GM10847 (cell line): Measurements from ENCODE around the gene PGLYRP1.

Experiments
- POLR2A ChIP-seq: IDR thresholded peaks from 2 replicates; pipeline ENCODE4 v1.6.1; 2011; ENCODE audit not compliant: insufficient read length; ENCODE audit errors: extremely low read depth

The PGLYRP1 gene

DNA sequence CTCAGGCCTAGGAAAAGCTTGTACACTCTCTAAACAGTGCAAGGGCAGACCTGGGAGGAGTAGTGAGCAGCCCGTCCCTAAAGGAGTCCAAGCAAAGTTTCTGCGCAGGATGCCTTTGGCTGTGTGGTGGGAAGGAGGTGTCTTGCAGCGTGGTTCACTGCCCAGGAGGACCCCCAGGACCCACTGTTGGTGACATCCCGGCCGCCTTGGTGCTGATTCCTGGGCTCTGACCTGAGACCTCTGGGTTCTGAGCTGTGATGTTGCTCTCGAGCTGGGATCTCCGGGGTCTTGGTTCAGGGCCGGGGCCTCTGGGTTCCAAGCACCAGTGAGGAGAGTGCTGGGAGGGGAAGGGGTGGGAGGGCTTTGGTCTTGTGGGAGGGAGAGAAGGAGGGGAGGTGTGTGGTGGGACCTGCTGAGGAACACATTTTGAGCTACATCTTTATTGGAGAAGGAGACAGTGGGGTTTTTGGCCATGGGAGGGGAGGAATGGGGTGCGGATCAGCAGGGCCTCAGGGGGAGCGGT lies 4.1 kb downstream of the PGLYRP1 start:
- no peak for TF ChIP-seq POLR2A

- no peak for TF ChIP-seq POLR2A
These were observed 4.8 kb downstream of the PGLYRP1 start for GRCh38 chr19:46017874-46018675.

DNA sequence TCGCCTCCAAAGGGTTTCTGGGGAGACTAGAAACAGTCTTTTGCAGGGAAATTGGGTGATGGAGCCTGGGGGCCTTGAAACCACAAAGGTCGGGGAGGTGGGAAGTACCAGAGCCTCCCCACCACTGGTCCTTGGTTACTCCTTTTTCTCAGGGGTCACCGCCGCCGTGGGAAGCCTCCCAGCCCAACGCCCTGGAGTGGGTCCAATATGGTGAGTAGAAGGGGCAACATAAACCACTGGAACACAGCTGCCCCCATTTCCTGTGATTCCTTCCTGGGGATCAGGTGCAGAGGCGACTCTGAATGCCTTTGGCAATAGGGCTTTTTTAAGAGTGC lies 5.8 kb downstream of the PGLYRP1 start:
- TF ChIP-seq POLR2A: no peak

DNA sequence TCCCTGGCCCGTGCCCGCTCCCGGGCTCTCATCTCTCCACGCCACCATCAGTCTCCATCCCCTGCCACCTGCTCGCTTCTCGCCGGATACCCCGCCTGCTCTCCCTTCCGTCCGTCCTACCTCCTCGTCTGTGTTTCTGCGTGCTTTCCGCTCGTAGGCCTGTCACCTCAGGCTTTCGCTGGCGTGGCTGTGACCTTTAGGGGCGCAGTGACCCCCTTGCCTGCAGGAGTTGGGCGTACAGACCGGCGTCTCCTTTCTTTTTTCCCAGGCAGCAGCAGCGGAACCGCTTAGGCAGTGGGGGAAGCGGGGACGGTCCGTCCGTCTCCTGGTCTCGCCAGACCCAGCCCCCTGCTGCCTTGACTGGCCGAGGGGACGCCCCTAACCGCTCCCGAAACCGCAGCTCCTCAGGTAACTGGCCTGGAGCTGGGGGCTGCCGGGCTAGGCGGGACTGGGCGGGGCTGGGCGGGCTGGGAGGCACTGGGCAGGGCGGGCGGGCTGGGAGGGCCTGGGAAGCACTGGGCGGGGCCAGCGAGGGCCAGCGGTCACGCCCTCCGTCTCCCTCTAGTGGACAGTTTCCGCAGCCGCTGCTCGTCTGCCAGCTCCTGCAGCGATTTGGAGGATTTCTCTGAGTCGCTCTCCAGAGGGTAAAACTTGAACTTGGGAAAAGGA lies 6.3 kb downstream of the PGLYRP1 start:
- TF ChIP-seq POLR2A: no peak

- TF ChIP-seq POLR2A: no peak
These were observed 7.0 kb downstream of the PGLYRP1 start for GRCh38 chr19:46015687-46016425.

DNA sequence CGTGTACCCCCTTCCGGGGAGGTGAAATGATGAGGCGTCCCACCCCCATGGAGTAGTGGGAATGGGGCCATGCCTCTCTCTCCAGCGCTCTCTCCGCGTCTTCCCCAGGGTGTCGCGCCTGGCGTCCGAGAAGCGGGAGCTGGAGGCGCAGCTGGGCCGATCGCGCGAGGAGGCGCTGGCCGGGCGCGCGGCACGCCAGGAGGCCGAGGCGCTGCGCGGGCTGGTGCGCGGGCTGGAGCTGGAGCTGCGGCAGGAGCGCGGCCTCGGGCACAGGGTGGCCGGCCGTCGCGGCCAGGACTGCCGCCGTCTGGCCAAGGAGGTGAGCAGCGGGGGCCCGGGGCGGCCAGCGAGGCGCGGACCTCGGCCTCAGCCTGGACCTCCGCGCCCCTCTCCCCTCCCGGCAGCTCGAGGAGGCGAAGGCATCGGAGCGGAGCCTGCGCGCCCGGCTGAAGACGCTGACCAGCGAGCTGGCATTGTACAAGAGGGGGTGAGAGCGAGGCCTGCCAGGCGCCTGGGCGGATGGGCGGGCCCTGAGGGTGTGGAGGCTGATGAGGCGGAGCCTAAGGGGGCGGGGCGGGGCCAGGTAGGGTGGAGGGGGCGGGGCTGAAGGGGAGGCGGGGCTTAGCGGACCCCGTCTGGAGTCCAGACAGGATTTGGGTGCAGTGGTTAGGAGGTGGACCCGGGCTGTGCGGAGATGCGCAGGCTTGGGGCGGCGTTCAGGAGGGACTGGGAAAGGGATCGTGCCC lies 7.7 kb downstream of the PGLYRP1 start:
- TF ChIP-seq POLR2A: no peak

- no peak for TF ChIP-seq POLR2A
These were observed 8.3 kb downstream of the PGLYRP1 start for GRCh38 chr19:46014534-46014933.

GRCh38 chr19:46009530-46010510 lies 13.0 kb downstream of the PGLYRP1 start:
- no peak for TF ChIP-seq POLR2A

- no peak for TF ChIP-seq POLR2A
These were observed 16.4 kb downstream of the PGLYRP1 start for GRCh38 chr19:46006411-46006810.

- TF ChIP-seq POLR2A: no peak
These were observed 20.1 kb downstream of the PGLYRP1 start for GRCh38 chr19:46002678-46003275.

GRCh38 chr19:46000491-46001246 lies 22.2 kb downstream of the PGLYRP1 start:
- TF ChIP-seq POLR2A: no peak

DNA sequence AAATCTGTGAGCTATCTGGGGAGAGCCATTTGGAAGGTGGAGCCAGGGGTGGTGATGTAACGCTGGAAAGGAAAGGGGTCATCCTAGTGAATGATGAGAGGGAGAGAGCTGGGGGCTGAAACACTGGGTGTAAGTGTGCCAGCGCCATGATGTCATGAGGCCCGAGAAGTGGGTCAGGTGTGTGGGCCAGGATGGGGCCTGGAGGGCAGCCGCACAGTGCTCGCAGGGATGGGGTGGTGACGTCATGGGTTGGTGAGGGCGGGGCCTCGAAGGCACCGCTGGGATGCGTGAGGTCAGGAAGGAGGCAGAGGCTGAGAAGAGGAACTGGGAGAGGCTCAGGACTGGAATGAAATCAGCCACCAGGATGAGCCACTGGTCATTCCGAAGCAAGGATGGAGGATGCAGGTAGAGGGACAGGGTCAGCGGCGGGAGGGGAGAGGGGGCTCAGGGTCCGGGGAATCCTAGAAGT lies 23.2 kb downstream of the PGLYRP1 start:
- TF ChIP-seq POLR2A: no peak

- no peak for TF ChIP-seq POLR2A
These were observed 24.0 kb downstream of the PGLYRP1 start for GRCh38 chr19:45998834-45999233.
